ENCODE data around the gene CDK14. TPM values are rescaled to one million over a fixed set of nuclear protein-coding genes. Genes with fewer than 3 reads are reported as not detected.

The CDK14 gene
- total and polyA plus RNA-seq, 4 donors, result 4.2 to 12.4 (median 7.4) TPM

DNA sequence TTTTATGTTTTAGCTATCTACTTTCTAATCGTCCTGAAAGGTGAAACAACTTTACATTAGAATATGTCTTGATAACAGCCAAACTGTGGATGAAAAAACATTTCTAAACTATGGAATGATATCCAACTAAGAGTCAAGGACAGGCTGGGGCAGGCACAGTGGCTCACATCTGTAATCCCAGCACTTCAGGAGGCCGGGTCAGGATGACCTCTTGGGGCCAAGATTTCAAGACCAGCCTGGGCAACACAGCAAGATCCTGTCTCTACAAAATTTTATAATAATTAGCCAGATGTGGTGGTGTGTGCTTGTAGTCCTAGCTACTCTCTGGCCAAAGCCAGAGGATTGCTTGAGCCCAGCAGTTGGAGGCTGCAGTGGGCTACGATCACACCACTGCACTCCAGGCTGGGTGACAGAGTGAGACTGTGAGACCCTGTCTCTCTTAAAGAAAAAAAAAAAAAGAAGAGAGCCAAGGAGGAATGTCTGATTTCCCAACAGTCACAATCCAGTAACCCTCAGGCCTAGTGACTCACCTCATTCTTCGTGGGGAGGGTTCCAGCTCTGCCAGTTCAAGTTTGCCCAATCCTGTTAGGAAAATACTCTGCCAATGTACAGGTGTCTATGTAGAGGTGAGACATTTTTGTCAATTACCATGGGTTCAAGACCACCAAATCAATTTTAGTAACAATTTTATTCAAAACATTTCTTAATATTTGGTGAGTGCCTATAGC is 653.5 kb downstream of the CDK14 start:
- Histone ChIP-seq H3K36me3 (ENCODE audit: control insufficient read depth in 4 of 4, insufficient read depth in 3 of 4, low read depth in 1 of 4, low read length in 3 of 4) (no peaks in the 10 kb centered on the region), H3K27me3 (ENCODE audit: control insufficient read depth in 4 of 4, insufficient read depth in 4 of 4, low read length in 3 of 4) (no peaks in the 10 kb centered on the region), H3K4me3 (ENCODE audit: low read depth in 1 of 3, low read length in 3 of 3) (no peak overlapping the region), H3K27ac (ENCODE audit: low read depth in 1 of 2, low read length in 2 of 2) (no peak overlapping the region), H3K9ac (ENCODE audit: low read depth in 1 of 2, low read length in 2 of 2) (no peak overlapping the region), H3K9me3 (ENCODE audit: control insufficient read depth in 4 of 4, low read length in 3 of 4) (no peaks in the 10 kb centered on the region), H3K4me1 (ENCODE audit: control insufficient read depth in 4 of 4, insufficient read depth in 4 of 4, low read length in 3 of 4) (no peaks in the 10 kb centered on the region)
- WGBS, result 75% methylated on average over 4 of the region's 4 CpGs
- no peak for TF ChIP-seq ZBTB33 (IDR thresholded peaks at IDR 0.05)
- no peak for TF ChIP-seq GABPA (IDR thresholded peaks at IDR 0.05 in 1 of 2, conservative IDR thresholded peaks at IDR 0.05 in 1 of 2)
- no peak for TF ChIP-seq NR2F2 (IDR thresholded peaks at IDR 0.05)
- no peak for TF ChIP-seq CTCF (IDR thresholded peaks at IDR 0.05; ENCODE audit: low read depth, low read length, missing input control)
- TF ChIP-seq ATF3 (IDR thresholded peaks at IDR 0.05), result no peak
- TF ChIP-seq FOXA1 (IDR thresholded peaks at IDR 0.05), result no peak
- TF ChIP-seq YY1 (IDR thresholded peaks at IDR 0.05), result no peak
- TF ChIP-seq HNF4A (conservative IDR thresholded peaks at IDR 0.05), result no peak
- TF ChIP-seq TAF1 (conservative IDR thresholded peaks at IDR 0.05), result no peak
- TF ChIP-seq, protein P1, sequence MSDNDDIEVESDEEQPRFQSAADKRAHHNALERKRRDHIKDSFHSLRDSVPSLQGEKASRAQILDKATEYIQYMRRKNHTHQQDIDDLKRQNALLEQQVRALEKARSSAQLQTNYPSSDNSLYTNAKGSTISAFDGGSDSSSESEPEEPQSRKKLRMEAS (IDR thresholded peaks at IDR 0.05), result no peak
- no peak for TF ChIP-seq HNF4G (IDR thresholded peaks at IDR 0.05)
- no peak for TF ChIP-seq JUND (IDR thresholded peaks at IDR 0.05)
- TF ChIP-seq, protein P2, sequence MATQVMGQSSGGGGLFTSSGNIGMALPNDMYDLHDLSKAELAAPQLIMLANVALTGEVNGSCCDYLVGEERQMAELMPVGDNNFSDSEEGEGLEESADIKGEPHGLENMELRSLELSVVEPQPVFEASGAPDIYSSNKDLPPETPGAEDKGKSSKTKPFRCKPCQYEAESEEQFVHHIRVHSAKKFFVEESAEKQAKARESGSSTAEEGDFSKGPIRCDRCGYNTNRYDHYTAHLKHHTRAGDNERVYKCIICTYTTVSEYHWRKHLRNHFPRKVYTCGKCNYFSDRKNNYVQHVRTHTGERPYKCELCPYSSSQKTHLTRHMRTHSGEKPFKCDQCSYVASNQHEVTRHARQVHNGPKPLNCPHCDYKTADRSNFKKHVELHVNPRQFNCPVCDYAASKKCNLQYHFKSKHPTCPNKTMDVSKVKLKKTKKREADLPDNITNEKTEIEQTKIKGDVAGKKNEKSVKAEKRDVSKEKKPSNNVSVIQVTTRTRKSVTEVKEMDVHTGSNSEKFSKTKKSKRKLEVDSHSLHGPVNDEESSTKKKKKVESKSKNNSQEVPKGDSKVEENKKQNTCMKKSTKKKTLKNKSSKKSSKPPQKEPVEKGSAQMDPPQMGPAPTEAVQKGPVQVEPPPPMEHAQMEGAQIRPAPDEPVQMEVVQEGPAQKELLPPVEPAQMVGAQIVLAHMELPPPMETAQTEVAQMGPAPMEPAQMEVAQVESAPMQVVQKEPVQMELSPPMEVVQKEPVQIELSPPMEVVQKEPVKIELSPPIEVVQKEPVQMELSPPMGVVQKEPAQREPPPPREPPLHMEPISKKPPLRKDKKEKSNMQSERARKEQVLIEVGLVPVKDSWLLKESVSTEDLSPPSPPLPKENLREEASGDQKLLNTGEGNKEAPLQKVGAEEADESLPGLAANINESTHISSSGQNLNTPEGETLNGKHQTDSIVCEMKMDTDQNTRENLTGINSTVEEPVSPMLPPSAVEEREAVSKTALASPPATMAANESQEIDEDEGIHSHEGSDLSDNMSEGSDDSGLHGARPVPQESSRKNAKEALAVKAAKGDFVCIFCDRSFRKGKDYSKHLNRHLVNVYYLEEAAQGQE (IDR thresholded peaks at IDR 0.05), result no peak
- TF ChIP-seq RXRA (IDR thresholded peaks at IDR 0.05), result no peak
- DNase-seq (ENCODE audit: low spot score), result no peak

GRCh38 chr7:91250706-91251105 is 654.6 kb downstream of the CDK14 start:
- Histone ChIP-seq H3K9ac (ENCODE audit: low read depth in 1 of 2, low read length in 2 of 2) (no peak overlapping the region), H3K4me3 (ENCODE audit: low read depth in 1 of 3, low read length in 3 of 3) (no peak overlapping the region), H3K27me3 (ENCODE audit: control insufficient read depth in 4 of 4, insufficient read depth in 4 of 4, low read length in 3 of 4) (no peaks in the 10 kb centered on the region), H3K27ac (ENCODE audit: low read depth in 1 of 2, low read length in 2 of 2) (no peak overlapping the region), H3K9me3 (ENCODE audit: control insufficient read depth in 4 of 4, low read length in 3 of 4) (no peaks in the 10 kb centered on the region), H3K4me1 (ENCODE audit: control insufficient read depth in 4 of 4, insufficient read depth in 4 of 4, low read length in 3 of 4) (no peaks in the 10 kb centered on the region), H3K36me3 (ENCODE audit: control insufficient read depth in 4 of 4, insufficient read depth in 3 of 4, low read depth in 1 of 4, low read length in 3 of 4) (no peaks in the 10 kb centered on the region)
- WGBS, result 90% methylated on average over 4 of the region's 4 CpGs
- no peak for DNase-seq (ENCODE audit: low spot score)
- TF ChIP-seq TAF1 (conservative IDR thresholded peaks at IDR 0.05) (no peak), FOXA2 (IDR thresholded peaks at IDR 0.05) (no peak), RXRA (IDR thresholded peaks at IDR 0.05) (no peak), ATF3 (IDR thresholded peaks at IDR 0.05) (no peak), HNF4G (IDR thresholded peaks at IDR 0.05) (no peak), CTCF (IDR thresholded peaks at IDR 0.05; ENCODE audit: low read depth, low read length, missing input control) (no peak), ZBTB33 (IDR thresholded peaks at IDR 0.05) (no peak), JUND (IDR thresholded peaks at IDR 0.05) (no peak), SP1 (IDR thresholded peaks at IDR 0.05) (no peak), YY1 (IDR thresholded peaks at IDR 0.05) (no peak), EGR1 (IDR thresholded peaks at IDR 0.05; ENCODE audit: low read depth in 2 of 2) (no peak), RAD21 (IDR thresholded peaks at IDR 0.05) (no peak)
- TF ChIP-seq, protein P1 (IDR thresholded peaks at IDR 0.05), result no peak
